AG08395 (cell line): ENCODE results near the gene VDR.
A peak's percentile ranks its signal among the peaks of the same experiment; 100 is the strongest.
"Not testable (repeated sequence)": the region's sequence is repeated elsewhere in the genome, so short reads cannot be mapped to it uniquely, and the experiment has no call there.

Source experiments
- DNase-seq: peaks from one replicate; pipeline ENCODE4 v3.0.0; 2012; ENCODE audit warnings: mixed read lengths, low spot score

VDR gene

GRCh38 chr12:47846294-47846996 lies 58.3 kb downstream of the VDR start:
- DNase-seq: no peak

GRCh38 chr12:47845081-47845480 lies 59.7 kb downstream of the VDR start:
- no peak for DNase-seq

- DNase-seq: peak; percentile 44
These were observed 60.4 kb downstream of the VDR start for GRCh38 chr12:47844264-47845019.

- no peak for DNase-seq
These were observed 61.4 kb downstream of the VDR start for GRCh38 chr12:47843226-47843980.

DNA sequence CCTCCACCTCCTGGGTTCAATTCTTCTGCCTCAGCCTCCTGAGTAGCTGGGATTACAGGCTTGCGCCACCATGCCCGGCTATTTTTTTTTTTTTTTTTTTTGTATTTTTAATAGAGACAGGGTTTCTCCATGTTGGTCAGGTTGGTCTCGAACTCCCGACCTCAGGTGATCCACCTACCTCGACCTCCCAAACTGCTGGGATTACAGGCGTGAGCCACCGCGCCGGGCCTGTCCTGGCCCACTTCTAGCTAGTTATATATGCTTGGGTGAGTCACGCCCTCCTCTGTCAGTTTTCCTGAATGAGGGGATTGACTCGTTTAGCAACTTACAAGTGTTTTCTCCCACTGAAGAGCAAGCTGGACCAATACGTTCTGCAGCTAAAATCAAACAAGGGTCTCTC lies 62.3 kb downstream of the VDR start:
- not testable (repeated sequence) for DNase-seq

GRCh38 chr12:47841910-47842309 lies 62.9 kb downstream of the VDR start:
- DNase-seq: no peak

DNA sequence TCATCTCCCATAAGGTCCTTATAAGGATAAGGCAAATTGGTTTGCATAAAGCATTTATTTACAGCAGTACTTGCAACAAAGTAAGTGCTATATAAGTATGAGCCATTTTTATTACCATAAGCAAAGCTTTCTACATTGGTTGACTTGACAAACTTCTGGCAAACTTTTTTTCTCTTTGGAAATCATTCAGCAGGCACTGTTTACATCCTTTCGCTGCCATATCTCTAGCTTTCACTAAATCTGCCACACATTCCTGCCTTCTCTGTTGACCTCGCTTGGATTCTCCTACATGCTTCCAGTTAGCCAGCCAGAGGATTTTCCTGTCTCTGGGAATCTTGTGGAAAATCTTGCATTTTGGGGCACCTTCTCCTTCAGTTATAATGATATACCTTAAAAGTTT lies 63.3 kb downstream of the VDR start:
- no peak for DNase-seq

DNA sequence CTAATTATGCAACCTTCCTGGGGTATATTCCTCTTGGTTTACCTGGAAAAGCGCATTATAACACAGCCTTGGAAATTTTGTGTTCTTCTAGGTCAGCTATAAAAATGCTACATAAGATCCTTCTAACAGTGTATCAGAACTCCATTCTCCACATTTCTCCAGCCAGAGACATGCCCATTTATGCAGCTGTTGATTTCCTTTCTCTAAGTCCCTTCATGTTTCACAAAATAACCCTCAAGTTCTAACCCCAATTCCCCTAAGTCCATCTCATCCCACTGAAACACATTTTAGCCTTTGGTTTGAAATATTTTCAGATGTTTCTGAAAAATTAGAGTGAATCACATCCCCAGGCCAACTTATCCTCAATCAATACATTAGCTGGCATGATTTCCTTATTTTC lies 64.2 kb downstream of the VDR start:
- no peak for DNase-seq

DNA sequence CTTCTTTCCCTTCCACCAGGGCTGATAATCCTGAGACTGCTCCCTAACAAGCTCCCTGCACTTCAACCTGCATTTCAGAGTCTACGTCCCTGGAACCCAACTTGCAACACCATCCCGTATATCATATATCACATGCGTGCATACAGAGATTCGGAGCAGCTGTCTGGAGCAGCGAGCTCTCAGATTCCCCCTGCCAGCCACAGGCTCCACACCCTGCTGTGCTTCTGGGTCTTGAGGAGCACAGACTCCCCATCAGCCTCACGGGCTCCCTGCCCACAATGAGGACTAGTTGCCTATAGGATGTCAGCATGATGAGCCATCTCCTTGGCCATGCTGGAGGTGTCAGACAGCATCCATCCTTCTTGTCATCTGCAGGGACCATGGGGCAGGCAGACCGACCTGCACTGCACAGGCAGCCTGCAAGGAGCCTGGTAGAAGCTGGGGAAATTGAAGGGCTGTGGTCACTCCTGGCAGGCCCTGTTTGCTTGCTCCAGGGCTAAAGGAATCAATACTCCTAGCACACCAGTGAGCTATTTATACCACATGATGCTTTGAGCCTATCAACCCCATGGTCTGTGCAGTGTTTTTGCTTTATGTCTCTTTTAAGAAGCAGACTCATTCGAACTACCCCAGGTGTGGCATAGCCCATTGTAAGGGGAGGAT lies 65.4 kb downstream of the VDR start:
- no peak for DNase-seq

DNA sequence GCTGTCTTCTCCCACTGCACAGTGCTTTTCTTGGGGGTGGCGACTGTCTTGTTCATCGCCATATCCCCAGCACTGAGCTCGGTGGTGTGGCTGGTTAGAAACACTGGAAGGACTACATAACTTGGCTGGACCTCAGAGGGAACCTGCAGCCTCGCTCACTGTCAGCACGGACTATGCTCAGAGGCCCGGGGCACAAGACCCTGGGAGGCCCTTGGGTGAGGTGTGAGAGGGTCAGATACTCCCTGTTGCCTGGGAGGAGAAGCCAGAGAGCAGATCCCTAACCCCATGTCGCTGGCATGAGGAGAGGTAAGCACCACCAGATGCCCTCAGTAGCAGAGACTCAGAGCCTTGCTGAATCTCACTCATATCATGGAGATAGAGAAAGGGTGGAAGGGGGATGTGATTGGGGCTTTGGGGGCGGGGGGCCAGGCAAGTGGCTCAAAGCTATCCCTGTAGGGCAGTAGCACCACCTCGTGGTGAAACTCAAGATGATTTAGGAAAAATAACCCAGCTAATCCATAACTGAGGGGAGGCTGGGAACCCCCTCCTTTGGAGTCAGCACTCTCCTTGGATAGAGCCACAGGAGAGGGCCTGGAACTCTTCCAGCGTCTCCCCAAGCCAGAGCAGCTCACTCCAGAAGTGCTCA lies 66.4 kb downstream of the VDR start:
- peak; percentile 74 for DNase-seq

DNA sequence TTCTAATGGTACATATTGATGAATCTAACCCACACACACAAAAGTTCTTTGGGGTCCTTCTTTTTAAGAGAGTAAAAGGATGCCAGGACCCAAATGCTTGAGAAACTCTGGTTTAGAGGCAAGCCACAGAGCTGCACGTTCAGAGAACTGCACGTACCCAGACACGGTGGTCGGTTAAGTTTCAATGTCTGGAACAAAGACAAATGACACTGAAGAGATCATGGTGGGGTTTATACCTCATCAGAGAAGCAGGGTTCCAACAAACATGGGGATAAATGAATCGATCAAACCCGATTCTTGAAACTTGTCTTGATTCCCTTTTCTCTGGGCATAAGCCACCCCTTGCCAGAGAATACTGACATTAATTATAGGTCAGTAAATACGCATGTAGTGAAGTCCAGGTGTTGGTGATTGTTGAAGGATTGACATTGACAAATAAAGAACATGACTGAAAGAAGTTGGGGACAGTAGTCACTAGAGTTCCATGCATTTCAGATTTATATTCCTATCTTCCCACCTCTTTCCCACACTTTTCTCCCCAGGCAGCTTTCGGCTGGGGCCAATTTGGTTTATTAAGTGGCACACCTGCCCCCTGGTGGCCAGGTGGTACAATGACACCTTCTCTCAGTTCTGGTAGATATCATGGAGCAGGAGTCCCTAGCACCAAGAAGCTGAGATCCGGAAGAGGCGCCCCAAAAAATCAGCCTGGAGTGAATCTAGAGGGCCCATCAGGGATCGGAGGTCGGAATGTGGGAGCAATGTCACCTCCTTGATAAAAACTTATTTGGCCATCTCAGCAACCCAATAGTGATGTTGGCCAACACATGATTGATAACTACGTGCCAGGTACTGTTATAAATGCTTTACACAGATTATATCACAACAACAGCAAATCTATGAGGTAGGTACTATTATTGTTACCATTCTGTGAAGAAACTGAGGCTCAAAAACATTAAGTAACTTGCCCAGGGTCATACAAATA lies 67.3 kb downstream of the VDR start:
- peak; percentile 72 for DNase-seq

DNA sequence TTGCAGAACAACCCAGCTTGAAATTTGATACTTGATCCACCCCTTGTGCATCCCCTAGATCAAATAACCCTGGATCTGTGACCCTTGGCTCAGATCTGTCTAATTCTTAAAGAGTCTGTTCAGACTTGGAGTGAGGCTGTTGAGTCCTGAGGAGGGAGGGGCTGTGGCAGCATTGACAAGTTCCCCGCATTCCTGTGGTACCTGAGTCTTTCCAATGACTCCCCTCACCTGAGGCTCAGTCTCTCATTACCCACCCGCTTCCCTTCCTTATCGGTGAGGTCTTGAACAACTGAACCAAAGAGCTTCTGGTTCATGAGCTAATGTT lies 69.0 kb downstream of the VDR start:
- no peak for DNase-seq

DNA sequence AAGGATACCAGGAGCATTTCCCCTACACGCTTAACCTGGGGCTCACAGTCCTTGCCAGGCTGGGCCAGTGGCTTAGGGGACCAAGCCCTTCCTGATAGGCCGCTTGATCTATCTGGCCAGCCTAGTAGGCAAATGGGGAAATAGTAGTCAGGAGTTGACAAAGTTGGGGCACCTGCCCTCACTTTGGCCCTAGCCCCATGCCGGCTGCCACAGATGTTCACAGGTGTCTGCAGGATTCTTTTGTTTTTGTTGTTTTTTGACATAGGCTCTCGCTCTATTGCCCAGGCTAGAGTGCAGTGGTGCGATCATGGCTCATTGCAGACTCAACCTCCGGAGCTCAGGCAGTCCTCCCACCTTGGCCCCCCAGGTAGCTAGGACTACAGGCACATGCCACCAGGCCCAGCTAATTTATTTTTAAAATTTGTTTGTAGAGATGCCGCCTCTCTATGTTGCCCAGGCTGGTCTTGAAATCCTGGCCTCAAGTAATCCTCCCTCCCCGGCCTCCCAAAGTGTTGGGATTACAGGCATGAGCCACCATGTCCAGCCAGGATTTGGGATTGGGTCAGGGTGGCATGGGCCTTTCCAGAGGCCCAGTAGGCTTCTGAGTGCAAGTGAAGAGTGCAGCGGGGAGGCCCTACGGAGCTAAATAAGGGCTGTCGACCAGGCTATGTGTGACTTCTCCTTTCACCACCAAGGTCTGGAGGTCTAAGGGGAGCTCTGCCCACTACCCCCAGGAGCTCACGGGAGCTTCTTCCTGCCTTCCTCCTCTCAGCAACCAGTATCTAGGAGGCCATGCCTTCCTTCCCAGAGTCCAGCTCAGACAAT lies 69.6 kb downstream of the VDR start:
- DNase-seq: no peak

- no peak for DNase-seq
These were observed 70.4 kb downstream of the VDR start for GRCh38 chr12:47834199-47834903.

GRCh38 chr12:47833591-47834012 lies 71.2 kb downstream of the VDR start:
- no peak for DNase-seq

GRCh38 chr12:47832263-47832933 lies 72.4 kb downstream of the VDR start:
- no peak for DNase-seq

GRCh38 chr12:47829584-47829983 lies 75.2 kb downstream of the VDR start:
- no peak for DNase-seq

DNA sequence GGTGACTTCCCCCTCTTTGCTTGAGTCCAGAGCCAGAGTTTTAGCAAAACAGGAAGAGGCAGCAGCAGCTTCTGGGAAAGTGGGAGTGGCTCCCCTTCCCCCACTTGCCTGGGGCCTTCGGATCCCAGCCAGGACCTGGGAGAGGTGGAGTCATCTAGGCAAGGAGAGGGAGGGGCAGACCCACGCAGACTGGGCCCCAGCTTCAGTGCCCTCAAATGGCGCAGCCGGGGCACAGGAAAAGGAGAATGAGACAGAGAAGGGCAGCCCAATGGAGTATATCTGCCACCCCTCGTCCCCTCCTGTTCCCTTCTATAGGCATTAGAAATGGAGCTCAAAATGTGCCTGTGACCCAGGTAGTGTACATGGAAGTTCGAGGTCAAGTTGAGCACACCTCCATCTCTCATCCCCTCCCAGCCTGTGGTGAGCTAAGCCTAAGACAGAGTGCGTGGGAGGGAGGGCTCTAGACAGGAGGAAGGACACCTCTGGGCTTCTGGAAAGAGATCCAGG lies 75.8 kb downstream of the VDR start:
- DNase-seq: peak; percentile 90
